Upper lobe of left lung (tissue), 6 donors: Measurements from ENCODE around the gene TMEM51. TPM values are rescaled to one million over a fixed set of nuclear protein-coding genes. Genes with fewer than 3 reads are reported as not detected.

Experiments used
- ATAC-seq, 2 donors: fragments of 200-7000 bp; cut with Tn5 transposase; one replicate each; pipeline ENCODE4 v1.9.1; 2022; ENCODE audit warnings: mild to moderate bottlenecking in 2 of 2, moderate library complexity in 2 of 2; ENCODE audit not compliant: low FRiP score in 2 of 2
- DNase-seq, 2 donors: peaks; one replicate each; pipeline ENCODE4 v3.0.0-alpha.2; 2019 to 2020
- H3K27ac ChIP-seq, 4 donors: fragments of 200-600 bp; sonication (generic); one replicate each; pipeline ENCODE4 v1.5.1; 2016 to 2019
- H3K27me3 ChIP-seq, 4 donors: fragments of 200-600 bp; sonication (generic); one replicate each; pipeline ENCODE4 v1.5.1; 2017 to 2019
- H3K36me3 ChIP-seq, 4 donors: fragments of 200-600 bp; sonication (generic); one replicate each; pipeline ENCODE4 v1.5.1; 2016 to 2019
- H3K4me1 ChIP-seq, 4 donors: fragments of 200-600 bp; sonication (generic); one replicate each; pipeline ENCODE4 v1.5.1; 2018 to 2019
- H3K4me3 ChIP-seq, 4 donors: fragments of 200-600 bp; sonication (generic); one replicate each; pipeline ENCODE4 v1.5.1; 2017 to 2019; ENCODE audit warnings: mild to moderate bottlenecking in 2 of 4, moderate library complexity in 1 of 4
- H3K9me3 ChIP-seq, 4 donors: fragments of 200-600 bp; sonication (generic); one replicate each; pipeline ENCODE4 v1.5.1; 2018 to 2019
- EP300 ChIP-seq, 4 donors: sonication (generic); formaldehyde crosslinking; IDR thresholded peaks; one replicate each; pipeline ENCODE4 v1.5.1; 2017; ENCODE audit warnings: antibody characterized with exemption in 4 of 4, control low read depth in 2 of 4
- POLR2A ChIP-seq, 4 donors: fragments of 450-650 bp; IDR thresholded peaks; one replicate each; pipeline ENCODE4 v1.5.1; 2016 to 2017; ENCODE audit warnings: antibody characterized with exemption in 4 of 4, mild to moderate bottlenecking in 2 of 4
- POLR2AphosphoS5 ChIP-seq, 2 donors: sonication (generic); formaldehyde crosslinking; IDR thresholded peaks; one replicate each; pipeline ENCODE4 v1.5.1; 2017; ENCODE audit warnings: antibody characterized with exemption in 2 of 2
- whole genome bisulfite sequencing, 2 donors: methylation state at CpG; one replicate each; pipeline ENCODE4 v1.1.5; 2017 to 2018; 5-methylcytosine and 5-hydroxymethylcytosine counted together
- total RNA-seq, 6 donors: library from RNA; depleted of rRNA in 4 of 6; stranded (reverse); fragments of >200 nt in 4 of 6; gene quantifications; one replicate each; pipeline versions ENCODE4 v1.1.0 to v1.2.1, GENCODE V29; 2016 to 2021
- TF ChIP-seq, protein P1 (sequence below), 6 experiments: fragments of 450-650 bp in 4 of 6; fragments of 200-600 bp in 2 of 6; sonication (generic) in 2 of 6; IDR thresholded peaks; one replicate each; pipeline ENCODE4 v1.5.1; 2016 to 2019; ENCODE audit warnings: antibody characterized with exemption in 6 of 6
- donor health status: DM: no; HTN: no; CAD: no; lungs with moderate emphysema.
- donor health status: DM: no; HTN: yes; CAD: no; lungs with severe emphysema.

TMEM51 gene
- total RNA-seq, 6 donors from 2014 or later, result 6.3 to 22.4 (median 14.6) TPM

DNA sequence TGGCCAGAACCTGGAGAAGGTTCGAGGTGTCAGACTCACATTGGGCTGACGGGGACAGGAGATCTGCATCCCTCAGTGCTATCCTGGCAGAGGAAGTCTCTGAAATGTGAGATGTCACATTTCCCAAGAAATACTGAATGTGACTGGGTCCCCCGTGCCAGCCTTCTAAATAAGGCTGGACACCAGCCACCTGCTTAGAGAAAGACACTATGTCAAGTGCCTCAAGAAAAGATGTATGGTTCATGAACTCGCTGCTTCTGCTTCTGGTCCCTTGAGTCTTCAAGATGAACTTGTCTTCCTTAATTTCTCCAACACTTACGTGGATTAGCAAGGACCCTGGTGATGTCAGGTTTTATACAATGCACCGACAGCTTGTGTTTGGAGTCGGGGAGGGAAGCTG is 51.4 kb downstream of the TMEM51 start:
- DNase-seq (no peak), ATAC-seq (no peak)
- 93% methylated on average over 4 to 7 of the region's 7 CpGs for WGBS, 2 donors
- H3K9me3 ChIP-seq, result no peaks in the 10 kb centered on the region
- peaks cover 19 to 38% (median 28%) of the 10 kb centered on the region in 4 donors for H3K4me1 ChIP-seq
- TF ChIP-seq, protein P1, sequence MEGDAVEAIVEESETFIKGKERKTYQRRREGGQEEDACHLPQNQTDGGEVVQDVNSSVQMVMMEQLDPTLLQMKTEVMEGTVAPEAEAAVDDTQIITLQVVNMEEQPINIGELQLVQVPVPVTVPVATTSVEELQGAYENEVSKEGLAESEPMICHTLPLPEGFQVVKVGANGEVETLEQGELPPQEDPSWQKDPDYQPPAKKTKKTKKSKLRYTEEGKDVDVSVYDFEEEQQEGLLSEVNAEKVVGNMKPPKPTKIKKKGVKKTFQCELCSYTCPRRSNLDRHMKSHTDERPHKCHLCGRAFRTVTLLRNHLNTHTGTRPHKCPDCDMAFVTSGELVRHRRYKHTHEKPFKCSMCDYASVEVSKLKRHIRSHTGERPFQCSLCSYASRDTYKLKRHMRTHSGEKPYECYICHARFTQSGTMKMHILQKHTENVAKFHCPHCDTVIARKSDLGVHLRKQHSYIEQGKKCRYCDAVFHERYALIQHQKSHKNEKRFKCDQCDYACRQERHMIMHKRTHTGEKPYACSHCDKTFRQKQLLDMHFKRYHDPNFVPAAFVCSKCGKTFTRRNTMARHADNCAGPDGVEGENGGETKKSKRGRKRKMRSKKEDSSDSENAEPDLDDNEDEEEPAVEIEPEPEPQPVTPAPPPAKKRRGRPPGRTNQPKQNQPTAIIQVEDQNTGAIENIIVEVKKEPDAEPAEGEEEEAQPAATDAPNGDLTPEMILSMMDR (IDR thresholded peaks at IDR 0.05), result no peak
- TF ChIP-seq POLR2A (IDR thresholded peaks at IDR 0.05), result no peak
- no peak for TF ChIP-seq EP300 (IDR thresholded peaks at IDR 0.05)
- TF ChIP-seq POLR2AphosphoS5 (IDR thresholded peaks at IDR 0.05), result no peak
- no peak overlapping the region for H3K4me3 ChIP-seq
- no peaks in the 10 kb centered on the region for H3K36me3 ChIP-seq
- no peak overlapping the region for H3K27ac ChIP-seq
- no peaks in the 10 kb centered on the region for H3K27me3 ChIP-seq

DNA sequence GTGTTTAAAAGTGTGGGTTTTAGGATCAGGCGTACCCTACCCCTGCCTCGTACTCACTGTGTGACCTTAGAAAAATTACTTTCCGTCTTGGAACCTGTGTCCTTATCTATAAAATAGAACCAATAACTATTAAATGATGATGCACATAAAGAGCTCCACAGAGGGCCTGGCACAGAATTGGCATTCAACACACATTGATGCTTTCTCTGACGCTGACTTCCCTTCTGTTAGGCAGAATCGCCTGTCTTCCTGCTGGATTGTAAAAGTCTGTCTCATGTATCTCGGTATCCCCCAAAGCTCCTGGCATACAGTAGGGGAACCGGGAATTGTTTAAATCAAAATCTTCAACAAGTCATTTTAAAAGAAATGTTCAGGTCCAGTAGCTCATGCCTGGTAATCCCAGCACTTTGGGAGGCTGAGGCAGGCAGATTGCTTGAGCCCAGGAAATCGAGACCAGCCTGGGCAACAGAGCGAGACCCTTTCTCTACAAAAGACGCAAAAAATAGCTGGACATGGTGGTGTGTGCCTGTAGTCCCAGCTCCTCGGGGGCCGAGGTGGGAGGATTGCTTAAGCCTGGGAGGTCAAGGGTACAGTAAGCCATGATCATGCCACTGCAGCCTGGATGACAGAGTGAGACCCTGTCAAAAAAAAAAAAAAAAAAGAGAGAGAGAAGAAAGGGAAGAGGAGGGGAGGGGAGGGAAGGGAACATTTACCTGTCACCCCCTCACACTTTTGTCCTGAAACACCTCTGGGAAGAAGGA is 52.2 kb downstream of the TMEM51 start:
- 87 to 94% methylated on average over 12 of the region's 12 CpGs for whole genome bisulfite sequencing, 2 donors
- no peaks in the 10 kb centered on the region for H3K9me3 ChIP-seq
- no peaks in the 10 kb centered on the region for H3K27me3 ChIP-seq
- DNase-seq (no peak), ATAC-seq (no peak)
- no peak overlapping the region for H3K27ac ChIP-seq
- TF ChIP-seq, protein P1 (IDR thresholded peaks at IDR 0.05), result no peak
- no peak for TF ChIP-seq POLR2AphosphoS5 (IDR thresholded peaks at IDR 0.05)
- TF ChIP-seq POLR2A (IDR thresholded peaks at IDR 0.05), result no peak
- TF ChIP-seq EP300 (IDR thresholded peaks at IDR 0.05), result no peak
- H3K36me3 ChIP-seq, result no peaks in the 10 kb centered on the region
- H3K4me1 ChIP-seq, result peaks cover 12 to 36% (median 27%) of the 10 kb centered on the region in 4 donors
- H3K4me3 ChIP-seq, result no peak overlapping the region

DNA sequence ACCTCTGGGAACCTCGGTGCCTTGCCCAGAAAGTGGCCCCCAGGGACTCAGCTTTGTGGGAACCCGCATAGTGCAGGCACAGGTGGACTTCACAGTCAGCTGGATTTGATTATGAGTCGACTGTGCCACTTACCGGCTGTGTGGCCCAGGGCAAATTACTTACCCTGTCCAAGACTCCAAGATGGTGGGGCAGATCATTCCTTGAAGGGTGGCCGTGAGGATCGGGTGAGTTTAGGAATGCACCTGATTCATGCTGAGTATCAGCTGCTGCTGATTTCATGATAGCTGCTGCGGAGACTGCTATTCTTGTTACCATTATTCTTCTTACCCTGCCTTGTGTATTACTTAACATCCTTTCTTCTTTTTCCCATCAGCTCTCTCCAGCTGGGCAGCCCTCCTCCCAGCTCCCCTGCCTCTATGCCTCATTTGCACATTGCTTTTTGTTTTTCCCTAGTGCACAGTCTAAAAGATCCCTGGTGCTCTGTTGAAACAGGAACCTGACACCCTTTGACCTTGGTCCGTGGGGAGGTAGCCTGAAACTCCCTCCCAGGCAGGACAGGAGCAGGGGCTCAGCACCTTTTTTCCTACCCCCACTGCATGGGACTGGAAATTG is 53.0 kb downstream of the TMEM51 start:
- Histone ChIP-seq H3K4me3 (no peak overlapping the region), H3K36me3 (no peaks in the 10 kb centered on the region), H3K9me3 (no peaks in the 10 kb centered on the region), H3K4me1 (peaks cover 9 to 38% (median 24%) of the 10 kb centered on the region in 4 donors), H3K27ac (no peak overlapping the region), H3K27me3 (no peaks in the 10 kb centered on the region)
- 76% methylated on average over 8 of the region's 8 CpGs for WGBS, 2 donors
- no peak for DNase-seq
- ATAC-seq, result no peak
- TF ChIP-seq POLR2AphosphoS5 (IDR thresholded peaks at IDR 0.05) (no peak), POLR2A (IDR thresholded peaks at IDR 0.05) (no peak), EP300 (IDR thresholded peaks at IDR 0.05) (no peak)
- TF ChIP-seq, protein P1 (IDR thresholded peaks at IDR 0.05), result no peak

DNA sequence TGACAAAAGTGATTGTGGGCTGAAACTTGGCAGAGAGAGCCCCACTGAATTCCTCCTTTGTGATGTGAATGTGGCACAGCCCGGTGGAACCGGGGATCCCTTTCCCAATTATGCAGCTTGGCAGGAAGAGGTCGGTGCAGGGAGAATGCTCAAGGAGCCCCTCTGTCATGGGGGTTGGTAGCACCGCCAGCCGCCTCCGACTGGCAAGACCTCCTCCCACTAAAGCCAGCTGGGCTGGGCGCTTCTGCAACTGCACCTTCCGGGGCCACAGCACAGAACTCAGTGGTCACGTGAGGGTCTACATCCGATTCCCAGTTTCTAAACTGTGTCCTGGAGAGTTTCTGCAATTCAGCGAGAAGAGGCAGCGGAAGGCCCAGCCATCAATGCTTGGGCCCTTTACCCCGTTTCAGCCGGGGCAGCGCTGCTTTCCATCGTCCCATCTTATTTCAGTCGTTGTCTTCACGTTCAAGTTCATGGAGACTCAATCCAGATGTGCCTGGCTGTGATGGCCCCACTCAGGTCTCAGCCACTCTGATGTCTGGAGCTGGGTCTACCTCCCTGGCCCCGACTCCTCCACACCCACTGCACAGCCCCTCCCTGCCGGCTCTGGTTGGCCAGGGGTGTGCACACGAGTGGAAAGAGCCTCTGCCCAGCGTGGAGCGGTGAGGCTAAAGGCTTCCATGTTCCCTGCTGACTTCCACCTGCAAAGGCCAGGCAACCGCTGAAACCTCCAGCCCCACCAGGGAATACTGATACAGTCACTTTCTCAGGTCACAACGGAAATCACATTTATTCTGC is 53.7 kb downstream of the TMEM51 start:
- H3K9me3 ChIP-seq, result no peaks in the 10 kb centered on the region
- 72 to 84% methylated on average over 19 to 25 of the region's 25 CpGs for WGBS, 2 donors
- ATAC-seq (no peak), DNase-seq (no peak)
- H3K27me3 ChIP-seq, result no peaks in the 10 kb centered on the region
- no peak overlapping the region for H3K27ac ChIP-seq
- peaks cover 4 to 32% (median 20%) of the 10 kb centered on the region in 4 donors for H3K4me1 ChIP-seq
- TF ChIP-seq POLR2A (IDR thresholded peaks at IDR 0.05) (no peak), EP300 (IDR thresholded peaks at IDR 0.05) (no peak), POLR2AphosphoS5 (IDR thresholded peaks at IDR 0.05) (no peak)
- TF ChIP-seq, protein P1 (IDR thresholded peaks at IDR 0.05), result no peak
- no peak overlapping the region for H3K4me3 ChIP-seq
- H3K36me3 ChIP-seq, result no peaks in the 10 kb centered on the region
